T1000 (cell line): Measurements from ENCODE around the gene ATPAF2.
"Not testable (repeated sequence)": the region's sequence is repeated elsewhere in the genome, so short reads cannot be mapped to it uniquely, and the experiment has no call there.

Experiments
- DNase-seq: peaks from one replicate; lab custom pipeline; 2025; ENCODE audit warnings: mixed read lengths; lab: John Stamatoyannopoulos, UW

The ATPAF2 gene

GRCh38 chr17:18009609-18010420 is 29.2 kb downstream of the ATPAF2 start:
- no peak for DNase-seq

GRCh38 chr17:18008496-18009268 is 30.3 kb downstream of the ATPAF2 start:
- peak; percentile 48 for DNase-seq

GRCh38 chr17:18006495-18007239 is 32.3 kb downstream of the ATPAF2 start:
- DNase-seq, result no peak

GRCh38 chr17:18005496-18005895 is 33.5 kb downstream of the ATPAF2 start:
- DNase-seq, result no peak

GRCh38 chr17:18004884-18005305 is 34.1 kb downstream of the ATPAF2 start:
- DNase-seq, result no peak

GRCh38 chr17:18004345-18004744 is 34.6 kb downstream of the ATPAF2 start:
- no peak for DNase-seq

GRCh38 chr17:18002171-18002570 is 36.8 kb downstream of the ATPAF2 start:
- DNase-seq, result no peak

GRCh38 chr17:18000030-18000408 is 38.9 kb downstream of the ATPAF2 start:
- no peak for DNase-seq

- DNase-seq, result no peak
These were observed 39.5 kb downstream of the ATPAF2 start for GRCh38 chr17:17999364-18000029.

- DNase-seq, result no peak
These were observed 40.0 kb downstream of the ATPAF2 start for GRCh38 chr17:17998934-17999333.

- not testable (repeated sequence) for DNase-seq
These were observed 43.1 kb downstream of the ATPAF2 start for GRCh38 chr17:17995887-17996286.

- no peak for DNase-seq
These were observed 44.5 kb downstream of the ATPAF2 start for GRCh38 chr17:17994271-17995069.

- DNase-seq, result no peak
These were observed 45.1 kb downstream of the ATPAF2 start for GRCh38 chr17:17993852-17994251.

GRCh38 chr17:17993366-17993765 is 45.6 kb downstream of the ATPAF2 start:
- no peak for DNase-seq

GRCh38 chr17:17990282-17990681 is 48.7 kb downstream of the ATPAF2 start:
- DNase-seq, result peak; percentile 71

- DNase-seq, result no peak
These were observed 49.4 kb downstream of the ATPAF2 start for GRCh38 chr17:17989618-17990017.

GRCh38 chr17:17989081-17989480 is 49.9 kb downstream of the ATPAF2 start:
- no peak for DNase-seq

GRCh38 chr17:17988427-17988945 is 50.5 kb downstream of the ATPAF2 start:
- DNase-seq, result no peak

- DNase-seq, result no peak
These were observed 51.1 kb downstream of the ATPAF2 start for GRCh38 chr17:17987901-17988300.

- DNase-seq, result no peak
These were observed 51.6 kb downstream of the ATPAF2 start for GRCh38 chr17:17987187-17987896.
